H9 (cell line): Measurements from ENCODE around the gene TSSK6. TPM values are rescaled to one million over a fixed set of nuclear protein-coding genes. Genes with fewer than 3 reads are reported as not detected.

Experiments used
- DNase-seq: peaks from one replicate; pipeline ENCODE4 v3.0.0-alpha.2; 2017
- H2AFZ ChIP-seq: one replicate; pipeline ENCODE4 v1.6.1; 2013; ENCODE audit warnings: mild to moderate bottlenecking, low read length, control low read depth, moderate library complexity
- H2AK5ac ChIP-seq: 2 replicates; pipeline ENCODE4 v1.6.1; 2013; ENCODE audit warnings: low read length, control low read depth, mixed read lengths; ENCODE audit not compliant: insufficient read length
- H2BK120ac ChIP-seq: one replicate; pipeline ENCODE4 v1.6.1; 2013; ENCODE audit warnings: low read depth, mild to moderate bottlenecking, low read length, control low read depth, inconsistent platforms; ENCODE audit not compliant: poor library complexity, severe bottlenecking
- H2BK12ac ChIP-seq: 2 replicates; pipeline ENCODE4 v1.6.1; 2013; ENCODE audit warnings: low read length, control low read depth, mixed read lengths, low read depth; ENCODE audit not compliant: insufficient read length
- H2BK15ac ChIP-seq: 2 replicates; pipeline ENCODE4 v1.6.1; 2013; ENCODE audit warnings: low read depth, low read length, control low read depth
- H2BK20ac ChIP-seq: one replicate; pipeline ENCODE4 v1.6.1; 2013; ENCODE audit warnings: low read depth, mild to moderate bottlenecking, low read length, control low read depth, inconsistent platforms; ENCODE audit not compliant: poor library complexity, severe bottlenecking
- H2BK5ac ChIP-seq: 2 replicates; pipeline ENCODE4 v1.6.1; 2013; ENCODE audit warnings: low read length, control low read depth, mixed read lengths; ENCODE audit not compliant: insufficient read length
- H3K14ac ChIP-seq: 2 replicates; pipeline ENCODE4 v1.6.1; 2013; ENCODE audit warnings: low read length, control low read depth; ENCODE audit not compliant: insufficient read depth
- H3K18ac ChIP-seq: 2 replicates; pipeline ENCODE4 v1.6.1; 2013; ENCODE audit warnings: low read depth, mild to moderate bottlenecking, mixed read lengths, low read length, control low read depth; ENCODE audit not compliant: insufficient read length
- H3K23ac ChIP-seq: 2 replicates; pipeline ENCODE4 v1.6.1; 2013; ENCODE audit warnings: low read length, control low read depth, mixed read lengths, low read depth; ENCODE audit not compliant: insufficient read length
- H3K23me2 ChIP-seq: 2 replicates; pipeline ENCODE4 v1.6.1; 2013; ENCODE audit warnings: low read depth, mild to moderate bottlenecking, mixed read lengths, low read length, control low read depth; ENCODE audit not compliant: insufficient read length, poor library complexity, severe bottlenecking
- H3K27ac ChIP-seq: 2 replicates; pipeline ENCODE4 v1.5.1; 2013; ENCODE audit warnings: low read length, control low read depth, mixed read lengths, low read depth; ENCODE audit not compliant: insufficient read length
- H3K27me3 ChIP-seq: 2 replicates; pipeline ENCODE4 v1.6.1; 2013; ENCODE audit warnings: low read length, control low read depth, inconsistent platforms; ENCODE audit not compliant: insufficient read depth
- H3K4ac ChIP-seq: 2 replicates; pipeline ENCODE4 v1.6.1; 2013; ENCODE audit warnings: low read depth, mild to moderate bottlenecking, control low read depth, inconsistent platforms, low read length, moderate library complexity
- H3K4me1 ChIP-seq: 2 replicates; pipeline ENCODE4 v1.6.1; 2013; ENCODE audit warnings: low read length, control low read depth, inconsistent platforms; ENCODE audit not compliant: insufficient read depth
- H3K4me2 ChIP-seq: 2 replicates; pipeline ENCODE4 v1.6.1; 2013; ENCODE audit warnings: low read length, control low read depth, mixed read lengths; ENCODE audit not compliant: insufficient read length, insufficient read depth
- H3K56ac ChIP-seq: 2 replicates; pipeline ENCODE4 v1.6.1; 2013; ENCODE audit warnings: low read depth, mild to moderate bottlenecking, mixed read lengths, low read length, control low read depth; ENCODE audit not compliant: insufficient read length
- H3K79me1 ChIP-seq: 2 replicates; pipeline ENCODE4 v1.6.1; 2013; ENCODE audit warnings: low read depth, mild to moderate bottlenecking, moderate library complexity, low read length, control low read depth, inconsistent platforms; ENCODE audit not compliant: insufficient read depth, poor library complexity, severe bottlenecking
- H3K79me2 ChIP-seq: 2 replicates; pipeline ENCODE4 v1.6.1; 2013; ENCODE audit warnings: low read length, control low read depth, inconsistent platforms; ENCODE audit not compliant: insufficient read depth
- H3K9ac ChIP-seq: 2 replicates; pipeline ENCODE4 v1.6.1; 2013; ENCODE audit warnings: low read length, control low read depth, mixed read lengths; ENCODE audit not compliant: insufficient read length; ENCODE audit errors: extremely low read depth
- H3K9me3 ChIP-seq: one replicate; pipeline ENCODE4 v1.6.1; 2013; ENCODE audit warnings: low read depth, low read length, inconsistent platforms; ENCODE audit not compliant: control insufficient read depth
- H3T11ph ChIP-seq: one replicate; pipeline ENCODE4 v1.6.1; 2013; ENCODE audit warnings: mild to moderate bottlenecking, low read length, control low read depth, inconsistent platforms
- H4K20me1 ChIP-seq: one replicate; pipeline ENCODE4 v1.6.1; 2013; ENCODE audit not compliant: control insufficient read depth, insufficient read length, insufficient read depth
- H4K5ac ChIP-seq: 2 replicates; pipeline ENCODE4 v1.6.1; 2013; ENCODE audit warnings: low read depth, mild to moderate bottlenecking, mixed read lengths, low read length, control low read depth; ENCODE audit not compliant: insufficient read length
- H4K8ac ChIP-seq: replicated peaks from 2 replicates; pipeline ENCODE4 v1.6.1; 2013; ENCODE audit warnings: low read length, control low read depth, mixed read lengths, low read depth; ENCODE audit not compliant: insufficient read length
- H4K91ac ChIP-seq: 2 replicates; pipeline ENCODE4 v1.6.1; 2013; ENCODE audit warnings: low read depth, mild to moderate bottlenecking, moderate library complexity, mixed read lengths, low read length, control low read depth; ENCODE audit not compliant: insufficient read length
- H3K27ac Mint-ChIP-seq, 3 experiments: 2 replicates in 2 of 3; 3 replicates in 1 of 3; pipeline ENCODE4 v1.8.0; 2020 to 2021; ENCODE audit warnings: mixed read lengths in 3 of 3, mild to moderate bottlenecking in 1 of 3, moderate library complexity in 1 of 3
- H3K27me3 Mint-ChIP-seq: 2 replicates; pipeline ENCODE4 v1.8.0; 2021; ENCODE audit warnings: low read depth, mild to moderate bottlenecking, moderate library complexity, mixed read lengths
- H3K36me3 Mint-ChIP-seq, 3 experiments: 2 replicates in 2 of 3; 3 replicates in 1 of 3; pipeline ENCODE4 v1.8.0; 2020 to 2021; ENCODE audit warnings: low read depth in 3 of 3, mixed read lengths in 3 of 3; ENCODE audit not compliant: insufficient read depth in 1 of 3
- H3K4me1 Mint-ChIP-seq, 2 experiments: 2 replicates each; pipeline ENCODE4 v1.8.0; 2020; ENCODE audit warnings: mixed read lengths in 2 of 2
- H3K4me3 Mint-ChIP-seq, 2 experiments: 2 replicates in 1 of 2; 3 replicates in 1 of 2; pipeline ENCODE4 v1.8.0; 2020 to 2021; ENCODE audit warnings: mild to moderate bottlenecking in 2 of 2, mixed read lengths in 2 of 2, moderate library complexity in 1 of 2
- H3K9me3 Mint-ChIP-seq, 2 experiments: 2 replicates in 1 of 2; 3 replicates in 1 of 2; pipeline ENCODE4 v1.8.0; 2020; ENCODE audit warnings: mild to moderate bottlenecking in 2 of 2, mixed read lengths in 2 of 2, moderate library complexity in 1 of 2
- WGBS: extraction: QIAGEN DNeasy Blood & Tissue Kit; methylation state at CpG from one replicate; pipeline ENCODE4 v1.1.7; 2013; ENCODE audit warnings: missing lambda C conversion rate, low lambda C conversion rate, mixed read lengths; ENCODE audit not compliant: insufficient read length; ENCODE audit errors: extremely low coverage; 5-methylcytosine and 5-hydroxymethylcytosine counted together
- total RNA-seq: library from RNA; stranded (reverse); gene quantifications from 2 replicates; pipeline ENCODE4 v1.2.1, GENCODE V29; 2021
- TF ChIP-seq, protein P1 (sequence below): fragments of 200-600 bp; sonication (generic); conservative IDR thresholded peaks from 3 replicates; pipeline ENCODE4 v1.8.0; 2021; ENCODE audit warnings: antibody characterized with exemption, mild to moderate bottlenecking

Gene TSSK6
- total RNA-seq, 1 experiment from 2014 or later, result 2.6 TPM

DNA sequence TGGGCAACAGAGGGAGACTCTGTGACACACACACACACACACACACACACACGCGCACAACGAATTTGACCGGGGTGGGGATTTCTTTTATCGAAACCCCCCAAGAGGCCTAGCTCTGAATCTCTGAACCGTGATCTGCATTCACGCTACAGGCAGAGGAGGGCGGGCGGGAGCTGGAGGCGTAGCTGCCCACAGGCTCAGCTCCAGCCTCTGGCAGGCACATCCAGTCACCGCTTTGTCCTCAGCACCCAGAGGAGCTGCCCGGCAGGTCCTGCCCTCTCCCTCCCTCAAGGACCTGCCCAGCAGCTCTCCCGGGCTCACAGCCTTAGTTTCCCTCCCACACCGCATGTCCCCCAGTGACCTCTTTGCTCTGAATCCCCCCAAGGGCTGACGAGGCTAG lies 42.7 kb upstream of the TSSK6 start:
- Histone ChIP-seq H3K4me2 (no peak overlapping the region), H3K18ac (no peak overlapping the region), H3K9me3 (no peaks in the 10 kb centered on the region), H3K56ac (no peak overlapping the region), H3K9ac (no peak overlapping the region), H3K23me2 (no peaks in the 10 kb centered on the region), H4K5ac (no peak overlapping the region), H4K20me1 (no peaks in the 10 kb centered on the region), H4K8ac (no peak overlapping the region), H3T11ph (no peak overlapping the region), H2AFZ (no peak overlapping the region), H2BK5ac (no peak overlapping the region), H4K91ac (no peak overlapping the region), H3K14ac (no peak overlapping the region), H2BK15ac (no peak overlapping the region), H2BK20ac (no peak overlapping the region), H3K4me1 (no peaks in the 10 kb centered on the region; the same call in 1 of the 2 replicates), H3K23ac (no peak overlapping the region), H3K79me1 (no peaks in the 10 kb centered on the region), H3K27ac (no peak overlapping the region), H2AK5ac (no peak overlapping the region), H2BK12ac (no peak overlapping the region), H3K79me2 (no peaks in the 10 kb centered on the region), H3K27me3 (no peaks in the 10 kb centered on the region), H2BK120ac (no peak overlapping the region), H3K4ac (no peak overlapping the region)
- Mint-ChIP-seq H3K4me3 (no peak overlapping the region), H3K36me3 (no peaks in the 10 kb centered on the region), H3K27me3 (peaks cover 4% of the 10 kb centered on the region; the same call in 1 of the 2 replicates), H3K27ac (no peak overlapping the region; a peak in 1 of 7 replicates), H3K4me1 (peaks cover 5 to 9% of the 10 kb centered on the region in 2 experiments), H3K9me3 (no peaks in the 10 kb centered on the region)
- TF ChIP-seq, protein P1, sequence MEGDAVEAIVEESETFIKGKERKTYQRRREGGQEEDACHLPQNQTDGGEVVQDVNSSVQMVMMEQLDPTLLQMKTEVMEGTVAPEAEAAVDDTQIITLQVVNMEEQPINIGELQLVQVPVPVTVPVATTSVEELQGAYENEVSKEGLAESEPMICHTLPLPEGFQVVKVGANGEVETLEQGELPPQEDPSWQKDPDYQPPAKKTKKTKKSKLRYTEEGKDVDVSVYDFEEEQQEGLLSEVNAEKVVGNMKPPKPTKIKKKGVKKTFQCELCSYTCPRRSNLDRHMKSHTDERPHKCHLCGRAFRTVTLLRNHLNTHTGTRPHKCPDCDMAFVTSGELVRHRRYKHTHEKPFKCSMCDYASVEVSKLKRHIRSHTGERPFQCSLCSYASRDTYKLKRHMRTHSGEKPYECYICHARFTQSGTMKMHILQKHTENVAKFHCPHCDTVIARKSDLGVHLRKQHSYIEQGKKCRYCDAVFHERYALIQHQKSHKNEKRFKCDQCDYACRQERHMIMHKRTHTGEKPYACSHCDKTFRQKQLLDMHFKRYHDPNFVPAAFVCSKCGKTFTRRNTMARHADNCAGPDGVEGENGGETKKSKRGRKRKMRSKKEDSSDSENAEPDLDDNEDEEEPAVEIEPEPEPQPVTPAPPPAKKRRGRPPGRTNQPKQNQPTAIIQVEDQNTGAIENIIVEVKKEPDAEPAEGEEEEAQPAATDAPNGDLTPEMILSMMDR, result no peak
- DNase-seq, result no peak
- WGBS, result no CpG with 5 or more reads among the region's 15 CpGs
